Measurements from ENCODE around the gene CPLX3.

DNA sequence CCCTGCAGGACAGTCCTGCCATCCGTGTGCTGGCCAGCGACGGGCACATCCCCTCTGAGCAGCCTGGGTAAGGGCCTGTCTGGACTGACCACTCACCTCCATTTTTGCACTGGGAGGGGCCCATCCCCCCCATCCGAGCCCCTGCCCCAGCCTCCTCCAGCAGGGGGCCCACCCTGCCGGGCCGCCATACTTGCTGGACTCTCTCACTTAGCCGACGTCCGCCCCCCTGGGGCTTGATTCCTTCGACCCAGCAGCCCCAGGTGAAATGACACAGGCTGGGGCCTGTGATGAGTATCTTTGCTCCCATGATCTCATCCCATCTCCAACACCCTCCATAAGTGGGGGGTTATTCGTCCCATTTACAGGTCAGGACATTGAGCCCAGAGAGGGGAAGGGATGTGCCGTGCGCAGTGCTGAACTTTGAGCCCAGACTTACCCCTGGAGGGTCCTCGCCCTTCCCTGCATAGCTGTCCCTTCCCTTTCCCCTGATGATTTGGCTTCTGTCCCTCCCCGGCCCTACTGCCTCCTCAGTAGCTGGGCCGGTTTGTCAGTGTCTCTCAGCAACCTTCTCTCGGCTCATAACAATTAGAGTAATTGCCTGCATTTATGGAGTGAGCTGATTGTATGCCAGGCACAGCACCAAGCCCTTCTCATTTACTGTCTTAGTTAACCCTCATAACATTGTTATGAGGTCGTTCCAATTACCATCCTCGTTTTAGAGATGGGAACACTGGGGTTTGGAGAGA is 9.6 kb upstream of the CPLX3 start:
- TF ChIP-seq, protein P1, sequence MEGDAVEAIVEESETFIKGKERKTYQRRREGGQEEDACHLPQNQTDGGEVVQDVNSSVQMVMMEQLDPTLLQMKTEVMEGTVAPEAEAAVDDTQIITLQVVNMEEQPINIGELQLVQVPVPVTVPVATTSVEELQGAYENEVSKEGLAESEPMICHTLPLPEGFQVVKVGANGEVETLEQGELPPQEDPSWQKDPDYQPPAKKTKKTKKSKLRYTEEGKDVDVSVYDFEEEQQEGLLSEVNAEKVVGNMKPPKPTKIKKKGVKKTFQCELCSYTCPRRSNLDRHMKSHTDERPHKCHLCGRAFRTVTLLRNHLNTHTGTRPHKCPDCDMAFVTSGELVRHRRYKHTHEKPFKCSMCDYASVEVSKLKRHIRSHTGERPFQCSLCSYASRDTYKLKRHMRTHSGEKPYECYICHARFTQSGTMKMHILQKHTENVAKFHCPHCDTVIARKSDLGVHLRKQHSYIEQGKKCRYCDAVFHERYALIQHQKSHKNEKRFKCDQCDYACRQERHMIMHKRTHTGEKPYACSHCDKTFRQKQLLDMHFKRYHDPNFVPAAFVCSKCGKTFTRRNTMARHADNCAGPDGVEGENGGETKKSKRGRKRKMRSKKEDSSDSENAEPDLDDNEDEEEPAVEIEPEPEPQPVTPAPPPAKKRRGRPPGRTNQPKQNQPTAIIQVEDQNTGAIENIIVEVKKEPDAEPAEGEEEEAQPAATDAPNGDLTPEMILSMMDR (IDR thresholded peaks at IDR 0.05) = no peak
- no peak for TF ChIP-seq POLR2AphosphoS5 (IDR thresholded peaks at IDR 0.05)

Measured in breast epithelium (tissue), 3 donors.